HG03064 (cell line): ENCODE data around the gene ARRDC1.
A peak's percentile ranks its signal among the peaks of the same experiment; 100 is the strongest.
"Not testable (repeated sequence)": the region's sequence is repeated elsewhere in the genome, so short reads cannot be mapped to it uniquely, and the experiment has no call there.

Experiments used
- ATAC-seq: cut with Tn5 transposase; IDR thresholded peaks from one replicate; pipeline ENCODE4 v1.9.1; 2021; ENCODE audit warnings: low read depth; ENCODE audit not compliant: unreplicated experiment

The ARRDC1 gene

GRCh38 chr9:137583957-137584356 is 21.5 kb upstream of the ARRDC1 start:
- ATAC-seq: no peak

GRCh38 chr9:137586854-137587253 is 18.6 kb upstream of the ARRDC1 start:
- ATAC-seq: no peak

DNA sequence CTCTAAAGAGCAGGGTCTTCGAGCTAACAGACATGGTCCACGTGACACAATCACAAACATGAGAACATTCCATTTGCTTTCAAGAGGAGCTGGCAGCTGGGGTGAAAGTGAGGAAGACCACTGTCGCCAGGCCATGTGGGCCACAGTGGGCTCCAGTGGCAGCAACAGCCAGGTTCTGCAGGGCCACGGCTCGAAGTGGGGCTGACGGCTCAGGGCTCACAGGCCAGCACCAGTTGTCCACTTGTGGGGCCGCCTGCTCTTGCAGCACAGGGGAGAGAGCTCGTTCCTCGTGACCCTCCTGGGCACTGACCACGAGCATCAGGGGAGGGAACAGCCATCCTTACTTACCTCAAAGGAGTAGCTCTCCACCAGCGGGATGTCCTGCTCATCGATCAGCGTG is 17.2 kb upstream of the ARRDC1 start:
- ATAC-seq: no peak

- no peak for ATAC-seq
Measured at GRCh38 chr9:137588891-137589290, 16.6 kb upstream of the ARRDC1 start.

GRCh38 chr9:137589441-137590122 is 15.9 kb upstream of the ARRDC1 start:
- peak; percentile 13 for ATAC-seq

DNA sequence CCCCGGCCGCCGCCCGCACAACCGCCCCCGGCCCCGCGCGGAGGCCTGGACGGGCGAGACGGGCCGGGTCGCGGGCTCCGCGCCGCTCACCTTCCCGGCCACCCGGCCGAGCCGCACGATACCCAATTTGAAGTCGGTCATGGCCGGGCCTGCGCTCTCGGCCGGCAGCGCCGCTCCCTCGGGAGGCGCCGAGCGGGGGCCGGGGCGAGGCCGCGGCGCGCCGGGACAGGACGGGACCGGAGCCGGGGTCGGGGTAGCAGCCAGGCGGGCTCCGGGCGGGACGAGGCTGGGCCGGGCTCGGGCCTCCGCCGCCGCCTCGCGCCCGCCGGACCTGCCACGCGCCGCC is 15.4 kb upstream of the ARRDC1 start:
- peak; percentile 27 for ATAC-seq

DNA sequence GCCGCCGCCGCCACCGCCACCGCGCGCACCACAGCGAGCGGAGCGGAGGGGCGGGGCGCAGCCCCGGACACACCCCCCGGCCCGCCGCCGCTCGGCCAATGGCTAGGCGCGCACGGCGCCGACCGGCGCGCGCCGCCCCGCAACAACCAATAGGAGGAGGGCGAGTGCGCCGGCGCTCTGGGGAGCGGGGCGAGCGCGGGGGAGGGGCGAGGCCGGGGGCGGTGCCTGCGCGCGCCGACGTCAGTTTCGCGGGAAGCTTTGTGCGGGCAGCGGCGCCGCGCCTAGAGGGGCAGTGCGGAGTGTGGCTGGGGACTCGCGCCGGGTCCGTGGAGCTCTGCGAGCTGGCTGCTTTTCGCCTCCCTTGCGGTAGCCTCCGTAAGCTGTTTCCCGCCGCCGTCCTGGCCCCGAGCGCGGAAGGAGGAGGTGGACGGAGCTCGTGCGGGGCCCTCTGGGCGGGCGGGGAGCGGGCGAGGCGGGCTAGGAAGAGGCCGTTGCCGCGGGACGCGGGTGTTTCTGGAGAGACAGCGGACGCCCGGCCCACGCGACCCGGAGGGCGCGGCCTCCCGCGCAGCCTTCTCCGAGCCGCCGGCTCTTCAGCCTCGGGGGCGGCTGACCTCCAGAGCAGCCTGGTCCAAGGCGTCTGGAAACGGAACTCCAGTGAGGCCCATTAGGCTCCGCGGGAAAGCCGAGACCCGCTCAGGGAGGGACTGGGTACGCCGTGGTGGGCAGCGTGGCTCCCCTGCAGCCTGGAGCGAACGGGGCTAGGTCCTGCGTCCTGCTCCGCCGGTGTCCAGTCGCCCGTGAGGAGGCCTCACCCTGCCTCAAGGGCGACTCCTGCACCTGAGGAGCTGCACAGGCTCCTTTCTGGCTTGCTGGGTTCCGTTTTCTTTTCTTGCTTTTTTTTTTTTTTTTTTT is 14.8 kb upstream of the ARRDC1 start, which contains the start of gene ZMYND19:
TSS of gene ZMYND19 (minus strand) at position 44 of the 915 bp plus-strand sequence. CDS start 249 bp downstream, outside the sequence.
- ATAC-seq: peak; percentile 67

DNA sequence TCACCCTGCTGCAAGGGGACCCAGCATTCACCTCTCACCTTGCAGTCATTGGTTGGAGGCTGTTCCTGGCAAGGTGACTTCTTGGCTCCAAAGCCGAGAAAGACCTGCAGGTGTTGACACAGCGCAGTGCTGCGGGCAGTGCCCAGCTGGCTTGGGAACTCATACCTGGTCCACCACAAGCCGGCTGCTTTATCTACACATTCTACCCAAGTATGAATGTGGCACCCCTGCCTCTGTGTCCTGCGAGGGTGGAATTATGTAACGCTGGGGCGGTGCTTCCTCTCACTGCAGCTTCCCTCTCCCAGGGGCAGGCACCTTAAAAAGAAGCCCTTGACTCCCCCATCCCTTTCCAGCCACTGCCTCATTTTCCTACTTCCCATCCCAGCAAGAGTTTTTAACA is 12.7 kb upstream of the ARRDC1 start:
- ATAC-seq: no peak

DNA sequence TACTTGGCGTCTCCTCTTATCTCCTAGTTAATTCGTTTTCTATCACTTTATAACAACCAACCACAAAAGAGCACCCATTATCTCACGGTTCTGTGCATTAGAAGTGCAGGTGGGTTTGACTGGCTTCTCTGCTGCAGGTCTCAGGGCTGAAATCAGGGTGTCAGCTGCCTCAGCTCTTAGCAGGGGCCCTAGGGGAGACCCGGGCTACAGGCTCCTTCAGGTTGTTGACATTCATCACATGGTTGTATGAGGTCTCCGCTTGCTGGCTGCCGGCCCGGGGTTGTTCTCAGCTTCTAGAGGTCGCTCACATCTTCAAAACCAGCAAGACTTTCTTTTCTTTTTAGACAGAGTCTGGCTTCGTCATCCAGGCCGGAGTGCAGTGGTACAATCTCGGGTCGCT is 12.3 kb upstream of the ARRDC1 start:
- no peak for ATAC-seq

DNA sequence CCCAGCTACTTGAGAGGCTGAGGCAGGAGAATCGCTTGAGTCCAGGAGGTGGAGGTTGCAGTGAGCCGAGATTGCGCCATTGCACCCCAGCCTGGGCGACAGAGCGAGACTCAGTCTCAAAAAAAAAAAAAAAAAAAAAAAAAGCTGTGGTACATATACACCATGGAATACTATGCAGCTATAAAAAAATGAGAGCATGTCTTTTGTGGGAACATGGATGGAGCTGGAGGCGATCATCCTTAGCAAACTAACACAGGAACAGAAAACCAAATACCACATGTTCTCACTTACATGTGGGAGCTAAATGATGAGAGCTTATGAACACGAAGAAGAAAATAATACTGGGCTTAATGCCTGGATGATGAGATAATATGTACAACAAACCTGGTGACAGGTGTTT is 8.9 kb upstream of the ARRDC1 start:
- not testable (repeated sequence) for ATAC-seq

DNA sequence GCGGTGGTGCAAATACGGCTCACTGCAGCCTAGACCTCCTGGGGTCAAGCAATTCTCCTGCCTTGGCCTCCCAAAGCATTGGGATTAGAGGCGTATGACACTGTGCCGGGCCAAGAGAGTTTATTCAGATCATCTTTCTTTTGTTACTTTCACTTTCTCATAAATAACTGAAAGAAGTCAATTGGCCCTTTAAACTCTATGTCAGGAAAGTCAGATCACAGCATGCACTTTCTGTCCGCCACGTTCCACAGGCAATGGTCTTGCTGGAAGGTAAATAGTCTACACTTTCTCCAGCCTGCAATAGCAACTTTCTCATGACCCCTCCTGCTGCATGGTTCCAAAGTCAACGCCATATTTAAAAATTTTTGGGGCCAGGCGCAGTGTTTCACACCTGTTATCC is 6.5 kb upstream of the ARRDC1 start:
- ATAC-seq: no peak

DNA sequence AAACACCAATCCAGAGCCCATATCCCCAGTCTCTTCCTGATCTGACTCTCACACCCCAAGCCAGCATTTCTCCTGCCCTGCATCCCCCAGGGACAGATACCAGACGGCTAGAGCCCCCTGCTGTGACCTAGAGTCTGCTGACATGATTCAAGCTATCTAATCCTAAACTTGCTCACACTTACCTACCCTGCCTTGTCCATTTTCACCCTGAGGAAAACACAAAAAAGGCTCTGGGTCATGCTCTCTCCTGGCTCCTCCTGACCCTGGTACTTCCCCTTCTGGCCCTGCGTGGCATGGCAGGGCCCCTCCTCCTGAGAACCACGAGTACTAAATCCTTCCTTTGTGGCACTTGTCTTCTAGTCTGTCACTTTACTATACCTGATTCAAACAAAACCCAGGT is 2.8 kb upstream of the ARRDC1 start:
- no peak for ATAC-seq

GRCh38 chr9:137603879-137604278 is 1.6 kb upstream of the ARRDC1 start:
- no peak for ATAC-seq

DNA sequence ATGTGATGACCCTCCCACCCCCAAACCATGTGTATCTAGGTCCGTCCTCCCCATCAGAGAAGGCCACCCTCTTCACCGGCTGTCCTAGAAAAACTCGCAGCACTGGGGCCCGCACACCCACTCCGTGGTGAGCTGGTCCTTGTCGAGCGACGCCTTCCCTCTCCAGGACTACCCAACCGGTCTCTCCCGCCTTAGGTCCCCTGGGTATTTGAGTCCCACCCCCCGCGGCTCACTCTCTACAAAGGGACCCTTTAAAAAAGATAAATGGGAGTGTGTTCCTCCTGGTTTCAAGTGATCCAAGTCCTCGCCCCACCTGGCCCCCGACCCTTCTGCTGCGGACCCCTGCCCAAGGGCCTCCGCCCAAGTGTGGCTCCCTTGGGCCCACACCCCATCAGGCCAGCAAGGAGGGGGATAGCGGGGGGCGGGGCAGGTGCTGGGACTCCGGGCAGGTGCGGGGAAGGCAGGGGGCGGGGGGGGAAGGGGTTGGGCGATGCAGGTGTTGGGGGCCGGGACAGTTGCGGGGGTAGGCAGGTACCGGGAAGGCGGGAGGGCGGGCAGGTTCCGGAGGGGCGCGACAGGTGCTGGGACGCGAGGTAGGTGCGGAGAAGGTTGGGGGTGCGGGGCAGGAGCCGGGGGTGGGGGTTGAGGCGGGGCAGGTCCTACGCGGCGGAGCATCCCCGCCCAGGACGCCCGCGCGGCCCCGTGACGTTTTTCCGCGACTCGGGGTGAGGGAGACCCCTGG is 970 bp upstream of the ARRDC1 start:
- no peak for ATAC-seq

GRCh38 chr9:137606005-137606621 is 627 bp downstream of the ARRDC1 start:
- peak; percentile 24 for ATAC-seq

- ATAC-seq: no peak
Measured at GRCh38 chr9:137606734-137607138, 1.2 kb downstream of the ARRDC1 start.

DNA sequence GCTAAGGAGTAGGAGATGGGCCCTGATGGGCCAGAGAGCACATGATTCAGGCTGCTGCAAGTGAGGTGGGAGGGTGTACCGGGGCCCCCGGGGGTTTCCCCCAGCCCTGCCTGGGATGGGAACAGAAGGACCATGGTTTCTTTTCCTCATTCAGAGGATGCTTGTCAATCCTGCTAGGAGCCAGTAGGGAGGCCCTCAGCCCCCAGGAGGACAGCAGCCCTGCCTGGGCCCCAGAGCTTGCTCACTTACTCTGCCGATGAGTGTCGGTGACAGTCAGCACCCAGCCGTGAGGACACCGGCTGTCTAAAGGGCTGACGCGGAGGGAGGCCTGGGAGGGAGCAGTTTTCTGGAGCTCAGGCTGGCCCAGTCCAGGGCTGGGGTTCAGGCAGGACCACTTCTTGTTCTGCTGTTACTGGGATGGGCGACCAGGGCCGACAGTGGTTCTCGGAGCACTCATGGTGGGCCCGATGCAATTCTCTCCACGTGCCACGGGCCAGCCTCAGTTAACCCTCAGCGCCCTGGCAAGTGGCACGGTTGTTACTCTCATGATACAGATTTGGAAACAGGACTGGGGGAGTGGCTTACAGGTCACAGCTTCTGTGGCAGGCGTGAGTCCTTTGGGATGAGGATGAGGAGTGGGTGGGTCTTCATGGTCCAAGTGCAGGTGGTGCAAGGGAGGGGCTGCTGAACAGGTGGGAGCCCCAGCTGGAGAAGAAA is 1.8 kb downstream of the ARRDC1 start:
- ATAC-seq: no peak

- no peak for ATAC-seq
Measured at GRCh38 chr9:137610944-137611343, 5.5 kb downstream of the ARRDC1 start.

GRCh38 chr9:137611623-137612609 is 6.4 kb downstream of the ARRDC1 start:
- ATAC-seq: no peak
